HepG2 (cell line): Measurements from ENCODE around the gene TMC2. TPM values are rescaled to one million over a fixed set of nuclear protein-coding genes. Genes with fewer than 3 reads are reported as not detected.

Experiments used
- CBX1 ChIP-seq: IDR thresholded peaks from one replicate; pipeline ENCODE4 v1.6.1; 2016; ENCODE audit warnings: antibody characterized with exemption, low read depth
- DDIT3 ChIP-seq: sonication (generic); formaldehyde crosslinking; IDR thresholded peaks from 2 replicates; pipeline ENCODE4 v1.4.0; 2020; ENCODE audit warnings: mild to moderate bottlenecking, missing genetic modification reagents
- ELF4 ChIP-seq: sonication (generic); formaldehyde crosslinking; IDR thresholded peaks from 2 replicates; pipeline ENCODE4 v1.5.0; 2020; ENCODE audit warnings: missing genetic modification reagents, mild to moderate bottlenecking, moderate library complexity, borderline replicate concordance
- ERF ChIP-seq: IDR thresholded peaks from 2 replicates; pipeline ENCODE4 v1.6.1; 2018; ENCODE audit warnings: missing biosample characterization, missing genetic modification reagents
- FOXP1 ChIP-seq, 2 experiments: fragments of 450-650 bp in 1 of 2; IDR thresholded peaks; 2 replicates each; pipeline ENCODE4 v1.6.1; 2017 to 2018; ENCODE audit warnings: antibody characterized with exemption in 1 of 2
- HDAC6 ChIP-seq: fragments of 200-600 bp; sonication (generic); IDR thresholded peaks from 2 replicates; pipeline ENCODE4 v1.7.0; 2017; ENCODE audit warnings: mild to moderate bottlenecking, antibody characterized with exemption, low read length, low read depth
- IKZF1 ChIP-seq: fragments of 450-650 bp; IDR thresholded peaks from 2 replicates; pipeline ENCODE4 v1.7.1; 2016
- KLF12 ChIP-seq: sonication (generic); formaldehyde crosslinking; IDR thresholded peaks from 2 replicates; pipeline ENCODE4 v1.4.0; 2020; ENCODE audit warnings: missing genetic modification reagents, borderline replicate concordance
- KMT2B ChIP-seq: IDR thresholded peaks from 2 replicates; pipeline ENCODE4 v1.6.1; 2016; ENCODE audit warnings: missing genetic modification reagents, missing compliant biosample characterization
- LRRFIP1 ChIP-seq: sonication (generic); formaldehyde crosslinking; conservative IDR thresholded peaks from 2 replicates; pipeline ENCODE4 v1.4.0; 2020; ENCODE audit warnings: missing genetic modification reagents
- MLLT10 ChIP-seq: sonication (generic); formaldehyde crosslinking; IDR thresholded peaks from 2 replicates; pipeline ENCODE4 v1.4.0; 2020; ENCODE audit warnings: missing genetic modification reagents
- NFKB2 ChIP-seq: sonication (generic); formaldehyde crosslinking; IDR thresholded peaks from 2 replicates; pipeline ENCODE4 v1.4.0; 2020; ENCODE audit warnings: missing genetic modification reagents, borderline replicate concordance
- RARA ChIP-seq: IDR thresholded peaks from 2 replicates; pipeline ENCODE4 v1.6.1; 2016; ENCODE audit warnings: missing genetic modification reagents, missing compliant biosample characterization
- SCMH1 ChIP-seq: sonication (generic); formaldehyde crosslinking; IDR thresholded peaks from 2 replicates; pipeline ENCODE4 v1.9.0; 2021; ENCODE audit warnings: missing genetic modification reagents, mild to moderate bottlenecking, borderline replicate concordance
- TGIF2 ChIP-seq: IDR thresholded peaks from 2 replicates; pipeline ENCODE4 v1.6.1; 2016; ENCODE audit warnings: control low read depth, missing compliant biosample characterization
- TOPORS ChIP-seq: sonication (generic); formaldehyde crosslinking; IDR thresholded peaks from 2 replicates; pipeline ENCODE4 v1.8.0; 2023; ENCODE audit warnings: mild to moderate bottlenecking, missing genetic modification reagents
- ZFP82 ChIP-seq: sonication (generic); formaldehyde crosslinking; IDR thresholded peaks from 2 replicates; pipeline ENCODE4 v1.5.1; 2020; ENCODE audit warnings: mild to moderate bottlenecking, missing genetic modification reagents, borderline replicate concordance
- ZNF256 ChIP-seq: sonication (generic); formaldehyde crosslinking; conservative IDR thresholded peaks from 2 replicates; pipeline ENCODE4 v1.4.0; 2020; ENCODE audit warnings: missing genetic modification reagents
- ZNF282 ChIP-seq: fragments of 450-650 bp; IDR thresholded peaks from 2 replicates; pipeline ENCODE4 v1.6.1; 2018; ENCODE audit not compliant: partially characterized antibody
- ZNF383 ChIP-seq: sonication (generic); formaldehyde crosslinking; IDR thresholded peaks from 2 replicates; pipeline ENCODE4 v1.4.0; 2020; ENCODE audit warnings: missing genetic modification reagents, mild to moderate bottlenecking, borderline replicate concordance
- ZNF550 ChIP-seq: sonication (generic); formaldehyde crosslinking; IDR thresholded peaks from 2 replicates; pipeline ENCODE4 v1.4.0; 2020; ENCODE audit warnings: mild to moderate bottlenecking, missing genetic modification reagents, borderline replicate concordance
- ZNF605 ChIP-seq: sonication (generic); formaldehyde crosslinking; IDR thresholded peaks from 2 replicates; pipeline ENCODE4 v1.8.0; 2022; ENCODE audit warnings: mild to moderate bottlenecking, missing genetic modification reagents
- polyA plus RNA-seq, 8 experiments: library from polyadenylated mRNA; depleted of rRNA in 3 of 8; stranded (reverse) in 7 of 8; unstranded in 1 of 8; fragments of >200 nt; fragmentation: Illumina TruSeq in 4 of 8; extraction: Trizol in 4 of 8; gene quantifications; 2 replicates each; pipeline versions ENCODE4 v1.2.1 to v1.2.3, GENCODE V29; 2011 to 2016; ENCODE audit warnings: low read depth in 4 of 8, missing spikeins in 1 of 8, mixed read lengths in 1 of 8; ENCODE audit not compliant: insufficient read depth in 1 of 8
- total RNA-seq, 5 experiments: library from RNA; depleted of rRNA; stranded (reverse); fragments of >200 nt; fragmentation: Illumina TruSeq; extraction: Trizol; gene quantifications; 2 replicates each; pipeline ENCODE4 v1.2.3, GENCODE V29; 2016; ENCODE audit warnings: low read depth in 1 of 5
- TF ChIP-seq, protein P1 (sequence below): sonication (generic); formaldehyde crosslinking; IDR thresholded peaks from 2 replicates; pipeline ENCODE4 v1.4.0; 2020; ENCODE audit warnings: mild to moderate bottlenecking, missing genetic modification reagents

The TMC2 gene
- total and polyA plus RNA-seq, 2 of the 13 experiments (the other 11 are each of a cell fraction or from before 2014, with no cell fraction given) = not detected

- TF ChIP-seq, protein P1, sequence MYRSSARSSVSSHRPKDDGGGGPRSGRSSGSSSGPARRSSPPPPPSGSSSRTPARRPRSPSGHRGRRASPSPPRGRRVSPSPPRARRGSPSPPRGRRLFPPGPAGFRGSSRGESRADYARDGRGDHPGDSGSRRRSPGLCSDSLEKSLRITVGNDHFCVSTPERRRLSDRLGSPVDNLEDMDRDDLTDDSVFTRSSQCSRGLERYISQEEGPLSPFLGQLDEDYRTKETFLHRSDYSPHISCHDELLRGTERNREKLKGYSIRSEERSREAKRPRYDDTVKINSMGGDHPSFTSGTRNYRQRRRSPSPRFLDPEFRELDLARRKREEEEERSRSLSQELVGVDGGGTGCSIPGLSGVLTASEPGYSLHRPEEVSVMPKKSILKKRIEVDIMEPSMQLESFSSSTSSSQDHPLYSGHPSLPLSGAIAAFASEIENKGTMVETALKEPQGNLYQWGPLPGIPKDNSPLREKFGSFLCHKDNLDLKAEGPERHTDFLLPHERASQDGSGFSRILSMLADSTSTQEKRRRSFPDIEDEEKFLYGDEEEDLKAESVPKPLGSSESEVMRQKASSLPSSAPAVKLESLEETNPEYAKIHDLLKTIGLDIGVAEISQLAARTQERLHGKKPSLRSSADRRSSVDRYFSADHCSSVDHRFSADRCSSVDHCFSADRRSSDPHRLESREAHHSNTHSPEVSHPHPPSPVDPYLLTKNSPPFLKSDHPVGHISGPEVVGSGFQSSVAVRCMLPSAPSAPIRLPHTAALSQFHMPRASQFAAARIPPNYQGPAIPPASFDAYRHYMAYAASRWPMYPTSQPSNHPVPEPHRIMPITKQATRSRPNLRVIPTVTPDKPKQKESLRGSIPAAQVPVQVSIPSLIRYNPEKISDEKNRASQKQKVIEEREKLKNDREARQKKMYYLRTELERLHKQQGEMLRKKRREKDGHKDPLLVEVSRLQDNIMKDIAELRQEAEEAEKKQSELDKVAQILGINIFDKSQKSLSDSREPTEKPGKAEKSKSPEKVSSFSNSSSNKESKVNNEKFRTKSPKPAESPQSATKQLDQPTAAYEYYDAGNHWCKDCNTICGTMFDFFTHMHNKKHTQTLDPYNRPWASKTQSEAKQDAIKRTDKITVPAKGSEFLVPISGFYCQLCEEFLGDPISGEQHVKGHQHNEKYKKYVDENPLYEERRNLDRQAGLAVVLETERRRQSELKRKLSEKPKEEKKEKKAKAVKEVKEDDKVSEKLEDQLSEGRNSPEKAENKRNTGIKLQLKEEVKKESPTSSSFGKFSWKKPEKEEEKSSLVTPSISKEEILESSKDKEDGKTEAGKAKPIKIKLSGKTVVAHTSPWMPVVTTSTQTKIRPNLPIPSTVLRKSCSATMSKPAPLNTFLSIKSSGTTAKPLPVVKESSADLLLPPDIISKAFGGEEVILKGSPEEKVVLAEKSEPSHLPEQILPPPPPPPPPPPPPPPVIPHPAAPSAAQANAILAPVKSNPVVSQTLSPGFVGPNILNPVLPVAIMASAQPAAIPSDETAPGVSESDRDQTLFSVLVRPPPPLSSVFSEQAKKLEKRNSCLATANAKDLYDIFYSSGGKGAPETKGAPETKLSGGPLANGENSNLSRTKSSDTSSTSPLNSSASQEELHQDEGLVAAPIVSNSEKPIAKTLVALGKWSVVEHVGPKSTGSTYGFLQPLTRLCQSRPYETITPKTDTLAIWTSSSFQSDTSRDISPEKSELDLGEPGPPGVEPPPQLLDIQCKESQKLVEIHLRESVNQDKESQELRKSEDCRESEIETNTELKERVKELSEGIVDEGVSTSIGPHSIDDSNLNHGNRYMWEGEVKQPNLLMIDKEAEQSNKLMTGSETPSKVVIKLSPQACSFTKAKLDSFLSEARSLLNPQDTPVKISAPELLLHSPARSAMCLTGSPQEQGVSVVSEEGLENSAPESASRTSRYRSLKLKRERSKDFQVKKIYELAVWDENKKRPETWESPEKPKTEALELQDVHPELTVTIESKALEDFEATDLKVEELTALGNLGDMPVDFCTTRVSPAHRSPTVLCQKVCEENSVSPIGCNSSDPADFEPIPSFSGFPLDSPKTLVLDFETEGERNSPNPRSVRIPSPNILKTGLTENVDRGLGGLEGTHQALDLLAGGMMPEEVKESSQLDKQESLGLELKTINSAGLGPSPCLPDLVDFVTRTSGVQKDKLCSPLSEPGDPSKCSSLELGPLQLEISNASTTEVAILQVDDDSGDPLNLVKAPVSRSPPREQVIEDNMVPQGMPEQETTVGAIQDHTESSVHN (CRISPR knock-in tag) = no peak
- TF ChIP-seq ELF4 (CRISPR knock-in tag) (no peak), ZNF256 (no peak), TGIF2 (CRISPR knock-in tag) (no peak), FOXP1 (IDR thresholded peaks at IDR 0.05) (peak; percentile 30; the same call in 1 of the 2 replicates), FOXP1 (CRISPR knock-in tag; IDR thresholded peaks at IDR 0.05) (no peak), MLLT10 (CRISPR knock-in tag) (no peak), NFKB2 (CRISPR knock-in tag) (no peak), IKZF1 (0 out of 2 replicates have a peak, but pooled peaks have one; percentile 16), RARA (peak; percentile 35; the same call in 1 of the 2 replicates), ZNF550 (CRISPR knock-in tag) (no peak), ERF (CRISPR knock-in tag) (no peak), HDAC6 (no peak), CBX1 (no peak), DDIT3 (CRISPR knock-in tag) (no peak), ZNF282 (peak; percentile 44), ZNF383 (CRISPR knock-in tag) (no peak), TOPORS (CRISPR knock-in tag) (no peak), ZNF605 (CRISPR knock-in tag) (no peak), KMT2B (CRISPR knock-in tag) (no peak), LRRFIP1 (CRISPR knock-in tag) (no peak), KLF12 (CRISPR knock-in tag) (no peak), SCMH1 (CRISPR knock-in tag) (no peak), ZFP82 (CRISPR knock-in tag) (no peak)
These were observed 20.0 kb upstream of the TMC2 start (continued) for GRCh38 chr20:2516399-2516798.
